Endothelial cell (in vitro differentiated cells): Measurements from ENCODE around the gene DHCR7. TPM values are rescaled to one million over a fixed set of nuclear protein-coding genes. Genes with fewer than 3 reads are reported as not detected.
A peak's percentile ranks its signal among the peaks of the same experiment; 100 is the strongest.

ENCODE experiments used
- DNase-seq: peaks from one replicate; pipeline ENCODE4 v3.0.0; 2021; ENCODE audit warnings: low spot score
- H3K27ac Mint-ChIP-seq: one replicate; pipeline ENCODE4 v1.8.0; 2021; ENCODE audit warnings: mixed read lengths, inconsistent platforms; ENCODE audit not compliant: unreplicated experiment
- H3K27me3 Mint-ChIP-seq: one replicate; pipeline ENCODE4 v1.8.0; 2021; ENCODE audit warnings: mild to moderate bottlenecking, moderate library complexity, mixed read lengths, inconsistent platforms; ENCODE audit not compliant: unreplicated experiment
- H3K36me3 Mint-ChIP-seq: one replicate; pipeline ENCODE4 v1.8.0; 2021; ENCODE audit warnings: mild to moderate bottlenecking, low read depth, mixed read lengths, inconsistent platforms; ENCODE audit not compliant: unreplicated experiment
- H3K4me1 Mint-ChIP-seq: one replicate; pipeline ENCODE4 v1.8.0; 2021; ENCODE audit warnings: mild to moderate bottlenecking, mixed read lengths, inconsistent platforms; ENCODE audit not compliant: unreplicated experiment
- H3K4me3 Mint-ChIP-seq: one replicate; pipeline ENCODE4 v1.8.0; 2021; ENCODE audit warnings: mild to moderate bottlenecking, mixed read lengths, inconsistent platforms; ENCODE audit not compliant: unreplicated experiment
- H3K9me3 Mint-ChIP-seq: one replicate; pipeline ENCODE4 v1.8.0; 2021; ENCODE audit warnings: mixed read lengths, inconsistent platforms; ENCODE audit not compliant: unreplicated experiment
- total RNA-seq: library from RNA; stranded (reverse); fragmentation: NEBNext Ultra II Directional; extraction: Animal tissue kit (Norgen Biotek cat#: 25700); gene quantifications from one replicate; pipeline ENCODE4 v1.2.1, GENCODE V29; 2021; ENCODE audit not compliant: unreplicated experiment
- TF ChIP-seq, protein P1 (sequence below): fragments of 200-600 bp; sonication (generic); IDR thresholded peaks from one replicate; pipeline ENCODE4 v1.5.0; 2021; ENCODE audit warnings: antibody characterized with exemption; ENCODE audit not compliant: unreplicated experiment

Gene DHCR7
- total RNA-seq, 1 donor from 2014 or later: 130 TPM

DNA sequence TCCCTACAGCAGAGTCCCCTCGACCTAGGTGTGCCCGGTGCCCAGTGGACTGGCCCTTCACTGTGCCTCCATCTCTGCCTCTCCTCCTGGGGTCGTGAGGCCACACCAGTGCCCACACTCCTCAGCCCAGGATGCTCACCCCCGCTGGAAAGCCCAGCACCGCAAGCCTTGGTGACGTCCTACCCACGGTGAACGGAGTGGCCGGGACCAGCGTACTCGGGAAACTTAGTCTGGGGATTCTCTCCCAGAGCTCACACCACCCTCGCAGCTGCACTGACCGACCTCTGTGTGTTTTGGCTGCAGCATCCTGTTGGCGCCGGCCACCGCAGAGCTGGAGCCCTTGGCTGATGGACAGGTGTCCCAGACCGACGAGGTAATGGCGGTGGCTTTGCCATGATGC is 43.3 kb upstream of the DHCR7 start:
- Mint-ChIP-seq H3K36me3 (peaks cover 49% of the 10 kb centered on the region), H3K4me3 (no peak overlapping the region), H3K9me3 (no peaks in the 10 kb centered on the region), H3K4me1 (peaks cover 20% of the 10 kb centered on the region), H3K27ac (peak overlapping the region; percentile 28), H3K27me3 (peaks cover 3% of the 10 kb centered on the region)
- TF ChIP-seq, protein P1, sequence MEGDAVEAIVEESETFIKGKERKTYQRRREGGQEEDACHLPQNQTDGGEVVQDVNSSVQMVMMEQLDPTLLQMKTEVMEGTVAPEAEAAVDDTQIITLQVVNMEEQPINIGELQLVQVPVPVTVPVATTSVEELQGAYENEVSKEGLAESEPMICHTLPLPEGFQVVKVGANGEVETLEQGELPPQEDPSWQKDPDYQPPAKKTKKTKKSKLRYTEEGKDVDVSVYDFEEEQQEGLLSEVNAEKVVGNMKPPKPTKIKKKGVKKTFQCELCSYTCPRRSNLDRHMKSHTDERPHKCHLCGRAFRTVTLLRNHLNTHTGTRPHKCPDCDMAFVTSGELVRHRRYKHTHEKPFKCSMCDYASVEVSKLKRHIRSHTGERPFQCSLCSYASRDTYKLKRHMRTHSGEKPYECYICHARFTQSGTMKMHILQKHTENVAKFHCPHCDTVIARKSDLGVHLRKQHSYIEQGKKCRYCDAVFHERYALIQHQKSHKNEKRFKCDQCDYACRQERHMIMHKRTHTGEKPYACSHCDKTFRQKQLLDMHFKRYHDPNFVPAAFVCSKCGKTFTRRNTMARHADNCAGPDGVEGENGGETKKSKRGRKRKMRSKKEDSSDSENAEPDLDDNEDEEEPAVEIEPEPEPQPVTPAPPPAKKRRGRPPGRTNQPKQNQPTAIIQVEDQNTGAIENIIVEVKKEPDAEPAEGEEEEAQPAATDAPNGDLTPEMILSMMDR: no peak
- no peak for DNase-seq

DNA sequence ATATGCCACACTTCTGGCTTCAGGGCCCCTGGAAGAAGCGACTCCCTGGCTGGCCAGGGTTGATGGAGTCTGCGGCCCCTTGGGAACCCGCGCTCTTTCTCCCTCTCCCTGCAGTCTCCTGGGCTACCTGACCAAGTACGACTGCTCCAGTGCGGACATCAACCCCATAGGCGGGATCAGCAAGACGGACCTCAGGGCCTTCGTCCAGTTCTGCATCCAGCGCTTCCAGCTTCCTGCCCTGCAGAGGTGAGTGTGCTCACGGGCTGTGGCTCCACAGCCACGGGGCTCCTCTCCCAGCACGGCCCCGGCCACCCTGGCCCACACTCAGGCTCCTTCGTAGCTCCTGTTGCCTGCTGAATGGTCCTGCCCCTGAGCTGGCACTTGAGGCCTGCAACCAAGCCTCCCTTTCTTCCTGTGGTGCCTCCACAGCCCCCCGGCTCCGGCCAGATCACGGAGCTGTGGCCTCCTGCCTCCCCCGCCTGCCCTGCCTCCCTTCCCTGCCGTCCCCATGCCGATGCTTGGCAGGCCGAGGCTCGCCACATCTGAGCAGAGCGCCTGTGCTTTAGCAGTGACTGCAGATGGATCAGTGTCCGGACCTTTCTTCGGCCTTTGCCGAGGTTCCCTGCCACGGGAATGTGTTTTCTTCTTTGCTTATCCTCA is 42.7 kb upstream of the DHCR7 start:
- TF ChIP-seq, protein P1: no peak
- peaks cover 3% of the 10 kb centered on the region for H3K27me3 Mint-ChIP-seq

DNA sequence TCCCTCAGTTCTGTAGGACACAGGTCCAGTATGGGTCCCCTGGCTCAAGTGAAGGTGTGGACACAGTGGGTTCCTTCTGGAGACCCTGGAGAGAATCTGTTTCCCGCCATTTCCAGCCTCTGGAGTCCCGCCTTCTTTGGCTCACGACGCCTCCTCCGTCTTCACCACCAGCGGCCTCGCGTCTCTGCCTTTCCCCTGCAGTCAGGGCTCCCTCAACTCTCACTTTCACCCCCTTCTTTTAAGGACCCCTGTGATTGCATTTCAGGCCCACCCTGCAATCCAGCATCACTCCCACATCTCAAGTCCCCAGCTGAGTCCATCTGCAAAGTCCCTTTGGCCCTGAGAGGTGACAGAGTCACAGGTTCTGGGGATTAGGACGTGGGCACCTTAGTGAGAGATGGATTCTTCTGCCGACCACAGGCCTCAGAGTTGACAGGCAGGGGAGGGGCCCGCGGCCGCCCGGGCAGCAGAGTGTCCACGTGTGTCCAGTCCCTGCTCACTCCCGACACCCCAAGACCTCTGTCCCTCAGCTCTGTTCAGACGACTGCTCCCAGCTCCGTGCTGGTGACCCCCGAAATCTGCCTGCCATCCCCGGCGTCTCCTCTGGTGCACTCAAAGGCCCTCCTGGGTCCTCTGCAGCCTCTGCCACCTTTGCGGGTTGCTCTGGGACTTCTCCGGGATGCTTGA is 42.0 kb upstream of the DHCR7 start:
- H3K9me3 Mint-ChIP-seq: no peaks in the 10 kb centered on the region
- peak overlapping the region; percentile 9 for H3K4me3 Mint-ChIP-seq
- H3K27ac Mint-ChIP-seq: no peak overlapping the region
- H3K4me1 Mint-ChIP-seq: peaks cover 20% of the 10 kb centered on the region
- no peak for DNase-seq
- TF ChIP-seq, protein P1: no peak
- peaks cover 5% of the 10 kb centered on the region for H3K27me3 Mint-ChIP-seq
- peaks cover 57% of the 10 kb centered on the region for H3K36me3 Mint-ChIP-seq

More for the DNA sequence above, 42.7 kb upstream of the DHCR7 start:
- Mint-ChIP-seq H3K27ac (no peak overlapping the region), H3K4me1 (peaks cover 20% of the 10 kb centered on the region), H3K4me3 (peak overlapping the region; percentile 35), H3K9me3 (no peaks in the 10 kb centered on the region), H3K36me3 (peaks cover 54% of the 10 kb centered on the region)
- no peak for DNase-seq

DNA sequence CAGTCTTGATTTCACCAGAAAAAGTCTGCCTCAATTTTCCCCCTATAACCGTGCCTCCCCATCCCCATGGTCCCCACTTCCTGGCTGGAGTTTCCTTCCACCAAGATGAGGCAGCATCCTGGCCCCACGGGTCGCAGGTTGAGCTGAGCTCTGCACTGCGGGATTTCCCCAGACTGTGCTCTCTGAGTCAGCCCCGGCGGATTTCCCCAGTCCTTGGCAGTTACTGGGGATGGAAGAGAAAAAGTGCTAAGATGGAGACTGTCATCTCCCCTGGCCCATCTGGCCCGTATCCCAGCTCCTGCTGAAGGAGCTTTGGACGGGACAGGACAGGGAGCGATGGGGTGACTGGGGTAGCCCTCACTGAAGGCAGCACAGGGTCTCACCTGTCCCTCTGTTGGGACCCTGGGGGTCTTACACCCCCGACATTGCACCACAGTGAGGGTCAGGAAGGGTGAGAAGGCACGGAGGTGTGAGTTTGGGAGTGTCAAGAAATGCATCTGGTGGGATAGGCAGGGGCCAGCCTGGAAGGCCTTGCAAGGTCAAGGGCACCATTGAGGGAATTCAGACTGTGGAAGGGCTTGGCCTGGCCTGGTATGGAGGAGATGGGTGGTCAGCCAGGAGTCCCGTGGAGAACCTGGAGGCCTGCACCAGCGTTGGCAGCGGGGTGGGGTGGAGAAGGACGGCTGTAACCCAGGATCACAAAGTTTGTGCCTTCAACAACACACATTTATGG is 41.3 kb upstream of the DHCR7 start:
- Mint-ChIP-seq H3K27me3 (peaks cover 5% of the 10 kb centered on the region), H3K4me3 (peak overlapping the region; percentile 40), H3K4me1 (peaks cover 20% of the 10 kb centered on the region), H3K9me3 (no peaks in the 10 kb centered on the region), H3K27ac (no peak overlapping the region), H3K36me3 (peaks cover 58% of the 10 kb centered on the region)
- no peak for DNase-seq
- TF ChIP-seq, protein P1: no peak
